Neural progenitor cell (in vitro differentiated cells): ENCODE measurements around the gene MAP4K1. TPM values are rescaled to one million over a fixed set of nuclear protein-coding genes. Genes with fewer than 3 reads are reported as not detected.

Experiments used
- DNase-seq: peaks from one replicate; pipeline ENCODE4 v3.0.0-alpha.2; 2016; ENCODE audit warnings: low spot score
- H2AFZ ChIP-seq: fragments of 200-600 bp; sonication (generic); replicated peaks from 2 replicates; pipeline ENCODE4 v1.6.1; 2016; ENCODE audit warnings: antibody characterized with exemption
- H3F3A ChIP-seq: fragments of 200-600 bp; sonication (generic); 2 replicates; pipeline ENCODE4 v1.6.1; 2016; ENCODE audit warnings: antibody characterized with exemption, low read depth
- H3K27ac ChIP-seq: fragments of 200-600 bp; sonication (generic); 2 replicates; pipeline ENCODE4 v1.5.1; 2016; ENCODE audit warnings: mild to moderate bottlenecking
- H3K27me3 ChIP-seq: fragments of 200-600 bp; sonication (generic); 2 replicates; pipeline ENCODE4 v1.6.1; 2016; ENCODE audit warnings: mild to moderate bottlenecking, moderate library complexity
- H3K36me3 ChIP-seq: fragments of 200-600 bp; sonication (generic); 2 replicates; pipeline ENCODE4 v1.5.1; 2016
- H3K4me1 ChIP-seq: fragments of 200-600 bp; sonication (generic); 2 replicates; pipeline ENCODE4 v1.6.1; 2016; ENCODE audit warnings: mixed run types
- H3K4me2 ChIP-seq: fragments of 200-600 bp; sonication (generic); 2 replicates; pipeline ENCODE4 v1.6.1; 2016
- H3K4me3 ChIP-seq: fragments of 200-600 bp; sonication (generic); 2 replicates; pipeline ENCODE4 v1.5.1; 2016
- H3K79me2 ChIP-seq: fragments of 200-600 bp; sonication (generic); 2 replicates; pipeline ENCODE4 v1.6.1; 2016; ENCODE audit warnings: low read depth
- H3K9ac ChIP-seq: fragments of 200-600 bp; sonication (generic); 2 replicates; pipeline ENCODE4 v1.6.1; 2016
- H3K9me3 ChIP-seq: fragments of 200-600 bp; sonication (generic); 2 replicates; pipeline ENCODE4 v1.5.1; 2016; ENCODE audit warnings: low read depth
- H4K20me1 ChIP-seq: fragments of 200-600 bp; sonication (generic); 2 replicates; pipeline ENCODE4 v1.6.1; 2016; ENCODE audit warnings: low read depth
- H3K27ac Mint-ChIP-seq: 3 replicates; pipeline ENCODE4 v1.8.0; 2021; ENCODE audit warnings: mixed read lengths
- H3K27me3 Mint-ChIP-seq: 2 replicates; pipeline ENCODE4 v1.8.0; 2022; ENCODE audit warnings: low read depth, mild to moderate bottlenecking, inconsistent platforms, moderate library complexity, mixed read lengths; ENCODE audit not compliant: insufficient read depth
- H3K36me3 Mint-ChIP-seq: 3 replicates; pipeline ENCODE4 v1.8.0; 2021; ENCODE audit warnings: mixed read lengths
- H3K4me1 Mint-ChIP-seq: 3 replicates; pipeline ENCODE4 v1.8.0; 2021; ENCODE audit warnings: mixed read lengths
- H3K4me3 Mint-ChIP-seq: 3 replicates; pipeline ENCODE4 v1.8.0; 2021; ENCODE audit warnings: mild to moderate bottlenecking, moderate library complexity, mixed read lengths
- H3K9me3 Mint-ChIP-seq: 3 replicates; pipeline ENCODE4 v1.8.0; 2020; ENCODE audit warnings: mixed read lengths
- EZH2 ChIP-seq: fragments of 200-600 bp; sonication (generic); IDR thresholded peaks from 2 replicates; pipeline ENCODE4 v1.6.1; 2017; ENCODE audit warnings: antibody characterized with exemption, mild to moderate bottlenecking, moderate library complexity
- EZH2phosphoT487 ChIP-seq: fragments of 200-600 bp; sonication (generic); IDR thresholded peaks from 2 replicates; pipeline ENCODE4 v1.6.1; 2017; ENCODE audit warnings: antibody characterized with exemption
- total RNA-seq: library from RNA; depleted of rRNA; stranded (reverse); fragments of >200 nt; gene quantifications from 2 replicates; pipeline ENCODE4 v1.2.3, GENCODE V29; 2015; ENCODE audit warnings: low replicate concordance
- TF ChIP-seq, protein P1 (sequence below): fragments of 200-600 bp; sonication (generic); IDR thresholded peaks from 2 replicates; pipeline ENCODE4 v1.5.1; 2017; ENCODE audit warnings: antibody characterized with exemption, mild to moderate bottlenecking

Gene MAP4K1
- total RNA-seq, 1 donor from 2014 or later, result 3.6 TPM

DNA sequence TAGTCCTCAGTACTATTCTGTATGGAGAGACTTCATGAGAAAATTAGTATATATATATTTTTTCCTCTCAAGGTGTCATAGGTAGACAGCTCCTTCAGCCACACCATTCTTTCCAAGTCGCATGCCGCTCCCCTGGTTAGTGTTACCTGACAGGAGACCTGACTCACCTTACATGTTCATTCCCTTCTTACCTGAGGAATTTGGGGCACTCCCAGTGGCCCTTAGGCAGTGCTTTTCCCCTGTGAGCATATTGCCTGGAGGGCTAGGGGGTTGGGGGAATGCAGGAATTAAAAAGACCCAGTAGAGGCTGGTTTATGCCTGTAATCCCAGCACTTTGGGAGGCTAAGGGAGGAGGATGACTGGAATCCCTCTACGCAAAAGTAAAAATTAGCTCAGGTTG, 20.7 kb upstream of the MAP4K1 start:
- Histone ChIP-seq H3K79me2 (no peaks in the 10 kb centered on the region), H3K27me3 (no peaks in the 10 kb centered on the region), H3K36me3 (no peaks in the 10 kb centered on the region), H2AFZ (no peak overlapping the region), H3K27ac (no peak overlapping the region), H3K4me3 (no peak overlapping the region), H3K4me1 (no peaks in the 10 kb centered on the region), H3K9ac (no peak overlapping the region), H3K9me3 (no peaks in the 10 kb centered on the region), H4K20me1 (peaks cover 11% of the 10 kb centered on the region), H3F3A (no peaks in the 10 kb centered on the region), H3K4me2 (no peak overlapping the region)
- Mint-ChIP-seq H3K27ac (no peak overlapping the region), H3K4me1 (peaks cover 4% of the 10 kb centered on the region), H3K9me3 (no peaks in the 10 kb centered on the region), H3K4me3 (no peak overlapping the region), H3K27me3 (peaks cover 3% of the 10 kb centered on the region), H3K36me3 (peaks cover 7% of the 10 kb centered on the region)
- DNase-seq, result no peak
- no peak for TF ChIP-seq EZH2
- TF ChIP-seq EZH2phosphoT487, result no peak

DNA sequence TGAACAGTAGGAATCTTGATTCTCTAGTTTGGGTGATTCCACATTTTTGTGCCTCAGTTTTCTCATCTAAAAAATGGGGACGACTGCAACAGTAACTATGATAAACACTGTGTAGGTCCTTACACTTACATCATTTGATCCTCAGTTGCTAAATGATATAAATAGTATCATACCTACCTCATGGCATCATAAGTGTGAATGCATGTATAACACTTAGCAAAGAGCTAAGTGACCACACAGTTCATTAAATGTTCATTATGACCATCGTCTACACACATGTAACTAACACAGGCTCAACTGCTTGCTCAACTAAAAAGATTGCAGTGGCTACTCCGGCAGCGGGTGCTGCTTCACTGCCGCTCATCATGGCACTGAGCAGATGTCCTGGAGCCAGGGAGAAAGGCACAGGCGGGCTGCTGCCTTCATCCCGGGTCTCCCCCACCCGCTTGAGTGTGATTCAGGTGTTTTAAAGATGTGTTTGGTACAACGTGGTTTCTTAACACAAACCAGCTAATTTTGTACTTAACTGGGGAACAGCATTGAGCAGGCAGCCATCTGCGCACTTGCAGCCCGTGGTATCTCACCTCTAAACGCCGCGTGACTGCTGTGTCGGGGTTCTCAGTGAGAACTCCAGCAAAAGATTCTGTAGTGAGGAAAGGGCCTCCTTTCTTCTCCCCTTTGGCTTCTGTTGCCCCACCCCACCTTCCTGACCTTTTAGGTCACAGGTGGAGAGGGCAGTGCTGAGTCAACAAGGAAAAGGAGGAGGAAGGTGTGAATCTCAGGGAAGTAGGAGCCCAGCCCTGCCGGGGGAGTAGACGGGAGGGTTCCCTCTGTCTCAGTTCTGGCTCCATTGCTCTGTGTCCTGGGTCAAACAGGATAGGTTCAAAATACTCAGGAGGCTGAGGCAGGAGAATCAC, 18.0 kb upstream of the MAP4K1 start:
- H4K20me1 ChIP-seq, result peaks cover 22% of the 10 kb centered on the region
- no peak overlapping the region for H3K27ac ChIP-seq
- H3K79me2 ChIP-seq, result no peaks in the 10 kb centered on the region
- H3K4me2 ChIP-seq, result no peak overlapping the region
- peaks cover 14% of the 10 kb centered on the region for H3K4me1 Mint-ChIP-seq
- H3K9me3 ChIP-seq, result no peaks in the 10 kb centered on the region
- H2AFZ ChIP-seq, result no peak overlapping the region
- no peak overlapping the region for H3K9ac ChIP-seq
- no peak for TF ChIP-seq EZH2
- no peak for TF ChIP-seq EZH2phosphoT487
- TF ChIP-seq, protein P1, sequence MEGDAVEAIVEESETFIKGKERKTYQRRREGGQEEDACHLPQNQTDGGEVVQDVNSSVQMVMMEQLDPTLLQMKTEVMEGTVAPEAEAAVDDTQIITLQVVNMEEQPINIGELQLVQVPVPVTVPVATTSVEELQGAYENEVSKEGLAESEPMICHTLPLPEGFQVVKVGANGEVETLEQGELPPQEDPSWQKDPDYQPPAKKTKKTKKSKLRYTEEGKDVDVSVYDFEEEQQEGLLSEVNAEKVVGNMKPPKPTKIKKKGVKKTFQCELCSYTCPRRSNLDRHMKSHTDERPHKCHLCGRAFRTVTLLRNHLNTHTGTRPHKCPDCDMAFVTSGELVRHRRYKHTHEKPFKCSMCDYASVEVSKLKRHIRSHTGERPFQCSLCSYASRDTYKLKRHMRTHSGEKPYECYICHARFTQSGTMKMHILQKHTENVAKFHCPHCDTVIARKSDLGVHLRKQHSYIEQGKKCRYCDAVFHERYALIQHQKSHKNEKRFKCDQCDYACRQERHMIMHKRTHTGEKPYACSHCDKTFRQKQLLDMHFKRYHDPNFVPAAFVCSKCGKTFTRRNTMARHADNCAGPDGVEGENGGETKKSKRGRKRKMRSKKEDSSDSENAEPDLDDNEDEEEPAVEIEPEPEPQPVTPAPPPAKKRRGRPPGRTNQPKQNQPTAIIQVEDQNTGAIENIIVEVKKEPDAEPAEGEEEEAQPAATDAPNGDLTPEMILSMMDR, result no peak
- no peak overlapping the region for H3K4me3 Mint-ChIP-seq
- no peak for DNase-seq
- peaks cover 13% of the 10 kb centered on the region for H3F3A ChIP-seq
- H3K27me3 ChIP-seq, result no peaks in the 10 kb centered on the region
- H3K36me3 Mint-ChIP-seq, result peaks cover 13% of the 10 kb centered on the region
- no peaks in the 10 kb centered on the region for H3K4me1 ChIP-seq
- no peaks in the 10 kb centered on the region for H3K36me3 ChIP-seq
- H3K27ac Mint-ChIP-seq, result no peak overlapping the region
- H3K27me3 Mint-ChIP-seq, result peaks cover 2% of the 10 kb centered on the region
- no peaks in the 10 kb centered on the region for H3K9me3 Mint-ChIP-seq
- H3K4me3 ChIP-seq, result no peak overlapping the region

DNA sequence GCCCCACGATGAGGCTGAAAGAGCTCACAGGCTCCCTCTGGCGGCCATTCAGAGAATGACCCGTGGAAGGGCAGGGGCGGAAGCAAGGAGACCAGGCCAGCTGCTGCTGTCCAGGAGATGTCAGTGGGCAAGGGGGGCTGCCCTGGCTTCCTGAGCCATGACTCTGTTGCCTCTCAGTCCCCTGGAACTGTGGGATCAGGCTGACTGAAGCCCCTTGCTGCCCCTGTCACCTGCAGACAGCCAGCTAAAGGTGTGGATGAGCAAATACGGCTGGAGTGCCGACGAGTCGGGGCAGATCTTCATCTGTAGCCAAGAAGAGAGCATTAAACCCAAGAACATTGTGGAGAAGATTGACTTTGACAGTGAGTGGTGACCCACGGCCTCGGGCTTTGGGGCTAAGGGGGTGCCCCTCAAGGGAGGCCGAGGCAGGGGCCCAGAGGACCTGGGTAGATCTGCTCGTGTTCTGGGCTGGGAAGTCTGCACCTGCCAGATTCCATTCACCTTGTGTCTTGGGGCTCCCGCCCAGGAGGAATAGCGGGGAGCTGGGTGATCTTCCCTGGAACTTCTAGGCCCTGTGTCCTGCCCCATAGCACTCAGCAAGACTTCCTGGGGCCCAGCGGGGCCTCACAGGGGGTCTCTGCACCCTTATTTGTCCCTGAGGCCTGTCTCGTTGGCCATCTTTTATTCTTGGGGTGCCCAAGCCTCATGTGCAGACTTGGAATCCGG, 17.2 kb upstream of the MAP4K1 start:
- H3K4me3 Mint-ChIP-seq, result no peak overlapping the region
- no peaks in the 10 kb centered on the region for H3K79me2 ChIP-seq
- peaks cover 25% of the 10 kb centered on the region for H4K20me1 ChIP-seq
- no peak overlapping the region for H3K27ac ChIP-seq
- H3K36me3 Mint-ChIP-seq, result peaks cover 13% of the 10 kb centered on the region
- no peak overlapping the region for H3K4me3 ChIP-seq
- H3K9me3 ChIP-seq, result no peaks in the 10 kb centered on the region
- TF ChIP-seq, protein P1, result peak; percentile 94
- no peak for TF ChIP-seq EZH2phosphoT487
- no peak for TF ChIP-seq EZH2
- no peaks in the 10 kb centered on the region for H3K4me1 ChIP-seq
- H3K36me3 ChIP-seq, result no peaks in the 10 kb centered on the region
- peaks cover 13% of the 10 kb centered on the region for H3F3A ChIP-seq
- peaks cover 14% of the 10 kb centered on the region for H3K4me1 Mint-ChIP-seq
- no peak overlapping the region for H3K4me2 ChIP-seq
- H3K27ac Mint-ChIP-seq, result peak overlapping the region; percentile 72
- H3K9ac ChIP-seq, result no peak overlapping the region
- no peak overlapping the region for H2AFZ ChIP-seq
- H3K27me3 Mint-ChIP-seq, result peaks cover 2% of the 10 kb centered on the region
- peak; percentile 67 for DNase-seq
- no peaks in the 10 kb centered on the region for H3K27me3 ChIP-seq
- H3K9me3 Mint-ChIP-seq, result no peaks in the 10 kb centered on the region
